DOHH2 (cell line): ENCODE results near the gene EXOC8.

ENCODE experiments used
- H3F3A ChIP-seq: fragments of 200-600 bp; sonication (generic), shearing (Covaris generic); 2 replicates; pipeline ENCODE4 v1.6.0; 2016; ENCODE audit warnings: antibody characterized with exemption, mild to moderate bottlenecking; ENCODE audit not compliant: control insufficient read depth, insufficient read depth
- H3K27ac ChIP-seq: fragments of 200-600 bp; sonication (generic); 2 replicates; pipeline ENCODE4 v1.5.1; 2014; ENCODE audit warnings: low read depth, mild to moderate bottlenecking, low read length, moderate library complexity
- H3K27me3 ChIP-seq: fragments of 200-600 bp; sonication (generic); 2 replicates; pipeline ENCODE4 v1.6.1; 2014; ENCODE audit warnings: mild to moderate bottlenecking, low read length, mixed read lengths; ENCODE audit not compliant: control insufficient read depth
- H3K36me3 ChIP-seq: fragments of 200-600 bp; sonication (generic); 2 replicates; pipeline ENCODE4 v1.6.1; 2014; ENCODE audit warnings: mild to moderate bottlenecking, low read length, moderate library complexity, mixed read lengths; ENCODE audit not compliant: control insufficient read depth
- H3K4me1 ChIP-seq: fragments of 200-600 bp; sonication (generic); 2 replicates; pipeline ENCODE4 v1.6.1; 2014; ENCODE audit warnings: mild to moderate bottlenecking, low read length, mixed read lengths; ENCODE audit not compliant: control insufficient read depth
- H3K4me2 ChIP-seq: fragments of 200-600 bp; sonication (generic); 2 replicates; pipeline ENCODE4 v1.6.0; 2014; ENCODE audit warnings: mild to moderate bottlenecking, low read length, moderate library complexity
- H3K4me3 ChIP-seq: fragments of 200-600 bp; sonication (generic); 2 replicates; pipeline ENCODE4 v1.5.1; 2014; ENCODE audit warnings: mild to moderate bottlenecking, low read length, mixed read lengths
- H3K79me2 ChIP-seq: fragments of 200-600 bp; sonication (generic); 2 replicates; pipeline ENCODE4 v1.6.1; 2014; ENCODE audit warnings: mild to moderate bottlenecking, low read length, mixed read lengths; ENCODE audit not compliant: control insufficient read depth
- H3K9me2 ChIP-seq: fragments of 200-600 bp; sonication (generic); replicated peaks from 2 replicates; pipeline ENCODE4 v1.6.1; 2014; ENCODE audit warnings: mild to moderate bottlenecking, low read length, mixed read lengths; ENCODE audit not compliant: control insufficient read depth
- H3K9me3 ChIP-seq: fragments of 200-600 bp; sonication (generic); 2 replicates; pipeline ENCODE4 v1.6.1; 2014; ENCODE audit warnings: antibody characterized with exemption, low read length, mixed read lengths; ENCODE audit not compliant: control insufficient read depth, insufficient read depth
- H4K20me1 ChIP-seq: fragments of 200-600 bp; sonication (generic); 2 replicates; pipeline ENCODE4 v1.6.0; 2014; ENCODE audit warnings: low read depth, mild to moderate bottlenecking, antibody characterized with exemption, low read length, moderate library complexity; ENCODE audit not compliant: control insufficient read depth, insufficient read depth
- EZH2phosphoT487 ChIP-seq: fragments of 200-600 bp; sonication (generic); IDR thresholded peaks from 2 replicates; pipeline ENCODE4 v1.6.1; 2017; ENCODE audit warnings: borderline replicate concordance, mild to moderate bottlenecking, antibody characterized with exemption, low read length, moderate library complexity, mixed read lengths
- TF ChIP-seq, protein P1 (sequence below): fragments of 200-600 bp; sonication (generic); IDR thresholded peaks from one replicate; pipeline ENCODE4 v1.5.1; 2014; ENCODE audit warnings: antibody characterized with exemption, mild to moderate bottlenecking, low read depth, low read length; ENCODE audit not compliant: poor library complexity, severe bottlenecking

EXOC8 gene

DNA sequence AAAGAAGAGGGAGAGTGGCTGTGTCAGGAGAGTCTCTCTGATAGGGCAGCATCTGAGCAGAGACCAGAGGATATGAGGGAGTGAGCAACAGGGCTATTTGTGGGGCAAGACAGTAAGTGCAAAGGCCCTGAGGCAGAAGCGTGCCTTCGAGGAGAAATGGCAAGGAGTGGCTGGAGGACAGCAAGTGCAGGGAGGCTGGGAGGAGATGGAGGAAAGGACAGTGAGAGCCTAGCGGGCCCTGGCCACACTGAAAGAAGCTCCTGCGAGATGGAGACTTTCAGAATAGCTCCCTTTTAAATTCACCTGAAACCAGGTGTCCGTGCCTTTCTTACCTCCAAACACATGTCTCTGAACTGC lies 25.2 kb downstream of the EXOC8 start:
- Histone ChIP-seq H3K27me3 (no peaks in the 10 kb centered on the region), H3F3A (no peaks in the 10 kb centered on the region), H3K79me2 (no peaks in the 10 kb centered on the region), H3K4me3 (no peak overlapping the region), H3K4me2 (no peak overlapping the region), H4K20me1 (no peaks in the 10 kb centered on the region), H3K9me2 (no peaks in the 10 kb centered on the region), H3K36me3 (no peaks in the 10 kb centered on the region), H3K9me3 (no peaks in the 10 kb centered on the region), H3K27ac (no peak overlapping the region), H3K4me1 (no peaks in the 10 kb centered on the region)
- TF ChIP-seq EZH2phosphoT487, result no peak
- TF ChIP-seq, protein P1, sequence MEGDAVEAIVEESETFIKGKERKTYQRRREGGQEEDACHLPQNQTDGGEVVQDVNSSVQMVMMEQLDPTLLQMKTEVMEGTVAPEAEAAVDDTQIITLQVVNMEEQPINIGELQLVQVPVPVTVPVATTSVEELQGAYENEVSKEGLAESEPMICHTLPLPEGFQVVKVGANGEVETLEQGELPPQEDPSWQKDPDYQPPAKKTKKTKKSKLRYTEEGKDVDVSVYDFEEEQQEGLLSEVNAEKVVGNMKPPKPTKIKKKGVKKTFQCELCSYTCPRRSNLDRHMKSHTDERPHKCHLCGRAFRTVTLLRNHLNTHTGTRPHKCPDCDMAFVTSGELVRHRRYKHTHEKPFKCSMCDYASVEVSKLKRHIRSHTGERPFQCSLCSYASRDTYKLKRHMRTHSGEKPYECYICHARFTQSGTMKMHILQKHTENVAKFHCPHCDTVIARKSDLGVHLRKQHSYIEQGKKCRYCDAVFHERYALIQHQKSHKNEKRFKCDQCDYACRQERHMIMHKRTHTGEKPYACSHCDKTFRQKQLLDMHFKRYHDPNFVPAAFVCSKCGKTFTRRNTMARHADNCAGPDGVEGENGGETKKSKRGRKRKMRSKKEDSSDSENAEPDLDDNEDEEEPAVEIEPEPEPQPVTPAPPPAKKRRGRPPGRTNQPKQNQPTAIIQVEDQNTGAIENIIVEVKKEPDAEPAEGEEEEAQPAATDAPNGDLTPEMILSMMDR, result no peak

DNA sequence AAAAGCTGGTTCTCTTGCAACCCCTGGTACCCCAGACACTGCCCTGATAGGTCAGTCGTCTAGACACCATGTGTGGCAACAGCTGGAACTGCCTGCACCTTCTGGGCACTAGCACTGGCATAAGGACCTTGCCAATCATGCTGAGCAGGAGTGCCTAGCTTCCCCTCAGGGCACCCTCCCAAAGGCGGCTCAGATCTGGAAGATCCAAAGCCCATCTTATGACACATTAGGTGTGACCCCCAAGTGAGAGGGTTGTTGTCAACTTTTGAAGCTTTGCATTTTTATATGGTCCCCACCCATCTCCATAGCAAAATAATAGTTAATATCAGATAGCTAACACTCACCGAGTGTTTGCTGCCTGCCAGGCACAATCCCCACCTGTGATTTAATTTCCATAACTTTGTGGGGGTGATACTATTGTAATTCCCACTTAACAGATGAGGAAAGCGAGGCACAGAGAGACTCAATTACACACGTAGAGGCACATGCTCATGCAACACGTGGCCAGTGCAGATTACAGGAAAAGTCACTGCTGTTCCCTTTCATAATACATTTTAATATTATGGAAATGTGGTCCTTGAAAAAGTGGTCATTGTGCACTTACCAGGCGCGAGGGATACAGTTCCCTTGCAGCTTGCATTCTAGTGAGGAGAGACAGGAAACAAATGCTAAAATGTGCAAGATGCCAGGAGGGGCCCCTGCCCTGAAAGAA lies 25.8 kb downstream of the EXOC8 start:
- no peaks in the 10 kb centered on the region for H3K4me1 ChIP-seq
- TF ChIP-seq, protein P1, result no peak
- TF ChIP-seq EZH2phosphoT487, result no peak
- H3K36me3 ChIP-seq, result no peaks in the 10 kb centered on the region

DNA sequence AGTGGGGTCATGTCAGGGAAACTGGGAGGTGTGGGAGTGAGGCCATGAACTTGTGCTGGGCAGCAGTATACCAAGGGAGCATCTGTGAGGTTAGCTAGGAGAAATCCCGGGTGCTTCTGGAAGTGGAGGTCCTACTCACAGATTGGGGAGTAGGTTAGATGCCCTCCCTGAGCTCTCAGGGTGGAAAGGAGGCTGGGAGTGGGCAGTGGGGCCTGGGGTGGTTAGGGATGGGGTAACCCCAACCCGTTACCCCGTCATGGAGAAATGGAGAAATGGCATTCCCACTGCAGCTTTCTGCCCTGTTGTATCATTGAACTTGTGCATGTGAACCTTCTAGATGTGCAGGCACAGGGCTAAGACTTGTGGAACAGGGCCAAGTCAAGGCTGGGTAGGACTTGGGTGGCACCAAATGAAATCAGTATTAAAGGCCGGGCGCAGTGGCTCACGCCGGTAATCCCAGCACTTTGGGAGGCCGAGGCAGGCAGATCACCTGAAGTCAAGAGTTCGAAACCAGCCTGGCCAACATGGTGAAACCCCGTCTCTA lies 27.2 kb downstream of the EXOC8 start:
- no peak for TF ChIP-seq EZH2phosphoT487
- TF ChIP-seq, protein P1, result no peak
- no peaks in the 10 kb centered on the region for H3F3A ChIP-seq
- no peaks in the 10 kb centered on the region for H3K9me2 ChIP-seq
- no peak overlapping the region for H3K4me2 ChIP-seq
- no peak overlapping the region for H3K27ac ChIP-seq
- H3K27me3 ChIP-seq, result no peaks in the 10 kb centered on the region
- H3K9me3 ChIP-seq, result no peaks in the 10 kb centered on the region
- no peaks in the 10 kb centered on the region for H3K36me3 ChIP-seq
- no peak overlapping the region for H3K4me3 ChIP-seq
- no peaks in the 10 kb centered on the region for H3K79me2 ChIP-seq
- H3K4me1 ChIP-seq, result no peaks in the 10 kb centered on the region
- H4K20me1 ChIP-seq, result no peaks in the 10 kb centered on the region

More for the DNA sequence above, 25.8 kb downstream of the EXOC8 start:
- H3K4me3 ChIP-seq, result no peak overlapping the region
- H3K4me2 ChIP-seq, result no peak overlapping the region
- H3K27ac ChIP-seq, result no peak overlapping the region
- no peaks in the 10 kb centered on the region for H3K79me2 ChIP-seq
- no peaks in the 10 kb centered on the region for H3K9me2 ChIP-seq
- H3K9me3 ChIP-seq, result no peaks in the 10 kb centered on the region
- no peaks in the 10 kb centered on the region for H4K20me1 ChIP-seq
- H3F3A ChIP-seq, result no peaks in the 10 kb centered on the region
- no peaks in the 10 kb centered on the region for H3K27me3 ChIP-seq
